HG03064 (cell line): ENCODE results near the gene TDP1.
A peak's percentile ranks its signal among the peaks of the same experiment; 100 is the strongest.

Source experiments
- ATAC-seq: cut with Tn5 transposase; IDR thresholded peaks from one replicate; pipeline ENCODE4 v1.9.1; 2021; ENCODE audit warnings: low read depth; ENCODE audit not compliant: unreplicated experiment

Gene TDP1

DNA sequence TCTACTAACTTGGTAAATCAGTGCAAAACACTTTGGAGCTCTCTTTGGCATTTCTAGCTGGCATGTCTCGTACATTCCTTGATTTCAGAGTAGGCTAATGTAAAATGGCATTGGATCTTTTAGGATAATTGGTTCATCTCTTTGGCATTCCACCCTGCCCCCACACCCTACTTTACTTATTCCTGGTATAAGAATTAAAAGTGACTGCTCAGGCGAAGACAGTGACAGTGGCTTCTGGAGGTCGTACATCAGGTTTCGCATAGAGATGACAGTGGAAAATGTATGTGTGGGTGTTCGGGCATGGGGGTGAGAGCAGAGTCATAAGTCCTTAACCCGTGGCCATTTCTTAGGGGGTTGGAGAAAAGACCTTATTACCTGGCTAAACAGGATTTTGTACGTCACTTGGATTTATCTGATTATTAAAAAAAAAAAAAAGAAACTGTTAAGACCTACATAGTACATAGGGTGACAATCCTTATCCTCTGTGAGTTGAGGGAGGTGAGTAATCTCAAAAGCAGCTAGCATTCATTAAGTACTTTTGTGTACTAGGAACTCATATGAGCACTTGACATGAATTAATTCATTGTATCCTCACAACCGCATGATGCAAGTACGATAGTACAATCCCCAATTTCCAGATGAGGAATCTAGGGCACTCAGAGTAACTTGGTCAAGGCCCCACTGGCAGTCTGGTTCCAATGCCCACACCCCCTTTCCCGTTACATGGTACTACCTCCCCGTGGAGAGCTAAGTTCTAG is 83.7 kb downstream of the TDP1 start:
- no peak for ATAC-seq

- ATAC-seq: no peak
These were observed 84.7 kb downstream of the TDP1 start for GRCh38 chr14:90040411-90040810.

GRCh38 chr14:90042496-90043252 is 86.9 kb downstream of the TDP1 start:
- no peak for ATAC-seq

DNA sequence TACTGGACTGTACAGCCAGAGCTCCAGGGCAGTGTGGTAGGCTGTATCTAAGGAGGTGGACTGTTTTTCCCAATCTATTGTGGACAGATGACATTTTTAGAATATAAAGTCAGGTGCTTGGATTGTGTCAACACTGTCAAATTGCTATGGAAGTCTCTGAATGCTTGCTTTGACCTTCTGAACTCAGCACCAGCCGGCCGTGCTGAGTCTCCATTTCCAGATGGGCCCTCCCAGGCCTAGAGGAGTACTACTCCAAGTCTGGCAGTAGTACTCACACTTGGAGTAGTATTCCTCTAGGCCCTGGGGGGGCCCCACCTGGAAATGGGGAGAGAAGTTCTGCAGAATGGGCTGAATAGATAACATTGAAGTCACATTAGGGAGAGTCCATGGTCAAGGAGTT is 89.9 kb downstream of the TDP1 start:
- ATAC-seq: no peak

DNA sequence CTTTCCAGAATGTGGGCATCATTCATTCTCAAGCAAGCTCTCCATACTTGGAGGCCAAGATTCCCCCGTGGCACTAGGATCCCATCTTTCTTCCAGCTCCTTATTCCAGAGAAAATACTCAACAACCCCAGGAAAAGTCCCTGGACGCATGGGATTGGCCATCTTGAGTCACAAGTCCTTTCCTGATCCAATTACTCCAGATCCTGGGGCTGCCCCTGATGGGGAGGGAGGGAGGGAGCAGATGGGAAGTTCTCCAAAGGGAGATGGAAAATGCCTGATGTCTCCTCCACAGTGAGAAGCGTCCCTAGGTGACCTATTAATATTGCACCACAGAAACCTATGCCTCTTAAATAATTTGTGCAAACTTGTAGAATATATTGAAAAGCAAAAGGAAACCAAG is 93.7 kb downstream of the TDP1 start:
- ATAC-seq: no peak

GRCh38 chr14:90050271-90050670 is 94.5 kb downstream of the TDP1 start:
- no peak for ATAC-seq

- no peak for ATAC-seq
These were observed 97.3 kb downstream of the TDP1 start for GRCh38 chr14:90053044-90053443.

GRCh38 chr14:90054803-90055202 is 99.1 kb downstream of the TDP1 start:
- ATAC-seq: no peak

DNA sequence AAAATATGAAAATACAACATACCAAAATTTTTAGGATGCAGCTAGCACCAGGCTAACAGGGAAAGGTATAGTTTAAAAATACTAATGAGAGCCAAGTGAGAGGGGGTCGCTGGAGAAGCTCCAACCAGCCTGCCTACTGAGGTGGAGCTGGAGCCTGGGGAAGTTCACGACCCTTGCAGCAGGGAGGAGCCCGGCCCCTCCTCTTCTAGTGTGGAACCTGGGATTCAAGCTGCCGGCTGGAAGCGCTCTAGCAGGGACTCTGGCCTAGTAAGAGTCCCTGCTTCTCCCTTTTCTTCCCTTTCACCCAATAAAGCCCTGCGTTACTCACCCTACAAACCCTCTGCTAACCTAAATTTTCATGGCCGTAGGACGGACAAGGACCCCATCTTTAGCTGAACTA is 101.1 kb downstream of the TDP1 start:
- ATAC-seq: no peak

GRCh38 chr14:90058876-90059458 is 103.2 kb downstream of the TDP1 start:
- no peak for ATAC-seq

DNA sequence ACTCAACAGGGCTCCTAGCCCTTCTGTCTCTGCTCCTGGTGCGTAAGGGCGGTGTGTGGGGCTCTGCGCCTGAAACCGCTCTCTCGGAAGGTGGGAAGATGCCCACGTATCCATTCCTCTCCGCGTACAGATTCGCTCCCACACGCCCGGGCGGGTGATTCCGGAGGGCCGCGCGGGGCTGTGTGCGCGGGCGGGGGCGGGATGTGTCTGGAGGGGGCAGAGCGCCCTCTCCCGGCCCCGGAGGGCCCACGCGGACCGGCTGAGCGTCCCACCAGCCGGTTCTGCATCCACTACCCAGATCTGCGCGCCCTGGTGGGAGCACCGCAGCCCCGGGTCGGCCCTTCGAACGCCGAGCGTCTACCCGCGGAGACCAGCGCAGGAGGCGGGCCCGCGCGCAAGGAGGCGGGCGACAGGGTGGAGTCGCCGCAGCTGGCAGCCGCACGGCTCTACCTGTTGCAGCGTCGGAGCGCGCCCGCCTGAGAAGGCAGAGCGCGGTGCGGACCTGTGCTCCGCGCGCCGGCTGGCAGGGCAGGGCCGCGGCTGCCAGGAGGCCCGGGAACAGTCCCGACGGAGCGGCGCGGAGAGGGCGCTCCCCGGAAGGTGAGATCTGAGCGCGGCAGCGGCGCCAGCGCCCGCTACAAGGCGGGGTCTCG is 104.7 kb downstream of the TDP1 start:
- ATAC-seq: peak; percentile 56

DNA sequence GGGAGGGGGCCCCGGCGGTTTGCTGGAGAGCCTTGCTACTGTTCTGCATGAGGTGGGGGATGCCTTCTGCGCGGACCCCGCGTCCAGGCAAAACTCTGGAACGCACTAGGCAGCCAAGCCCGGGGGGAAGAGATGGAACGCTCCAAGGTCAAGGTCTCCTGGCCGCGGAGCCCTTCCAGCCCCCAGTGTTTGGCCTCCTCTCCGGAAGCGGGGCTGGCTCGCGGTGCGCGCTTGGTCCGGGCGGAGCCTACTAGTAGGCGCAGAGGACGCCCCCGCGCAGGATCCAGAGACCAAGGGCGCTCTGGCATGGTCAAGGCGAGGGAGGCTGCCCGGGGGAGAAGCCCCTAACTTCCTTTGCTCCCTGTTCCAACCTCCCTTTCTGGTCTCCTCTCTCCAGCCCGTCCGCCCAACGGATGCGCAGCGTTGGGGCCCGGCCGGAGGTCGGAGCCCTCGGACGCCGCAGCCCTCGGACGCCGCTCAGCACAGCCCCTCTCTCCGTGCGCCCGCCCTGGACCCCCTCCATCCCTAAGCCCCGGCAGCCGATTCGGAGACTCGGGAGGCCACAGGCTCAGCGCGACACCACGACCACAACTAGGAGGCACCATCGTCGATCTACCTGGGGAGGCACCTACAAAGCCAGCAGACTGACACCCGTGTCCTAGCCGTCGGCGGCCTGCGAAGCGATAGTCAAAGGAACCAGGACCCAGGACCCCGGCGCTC is 105.4 kb downstream of the TDP1 start:
- ATAC-seq: no peak

GRCh38 chr14:90061685-90062126 is 106.0 kb downstream of the TDP1 start, which contains the start of gene KCNK13:
KCNK13 (plus strand) TSS chr14:90061994; CDS start chr14:90062206, 212 bp downstream.
- ATAC-seq: no peak

DNA sequence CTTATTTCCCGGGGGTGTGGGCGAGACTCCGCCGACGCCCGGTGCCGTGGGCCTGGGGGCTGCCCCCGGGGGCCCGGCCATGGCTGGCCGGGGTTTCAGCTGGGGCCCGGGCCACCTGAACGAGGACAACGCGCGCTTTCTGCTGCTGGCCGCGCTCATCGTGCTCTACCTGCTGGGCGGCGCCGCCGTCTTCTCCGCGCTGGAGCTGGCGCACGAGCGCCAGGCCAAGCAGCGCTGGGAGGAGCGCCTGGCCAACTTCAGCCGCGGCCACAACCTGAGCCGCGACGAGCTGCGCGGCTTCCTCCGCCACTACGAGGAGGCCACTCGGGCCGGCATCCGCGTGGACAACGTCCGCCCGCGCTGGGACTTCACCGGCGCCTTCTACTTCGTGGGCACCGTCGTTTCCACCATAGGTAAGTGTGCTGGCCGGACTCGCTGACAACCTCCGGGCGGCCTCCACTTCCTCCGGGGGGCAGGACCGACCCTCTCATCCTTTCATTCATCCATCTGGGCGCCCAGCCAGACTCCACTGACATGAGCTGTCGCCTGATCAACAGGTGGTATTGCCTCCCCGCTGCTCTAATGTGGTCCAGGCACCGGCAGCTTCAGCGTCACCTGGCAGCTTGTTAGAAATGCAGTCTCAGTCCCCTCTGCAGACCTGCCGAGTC is 106.5 kb downstream of the TDP1 start:
- no peak for ATAC-seq

- ATAC-seq: no peak
These were observed 107.3 kb downstream of the TDP1 start for GRCh38 chr14:90062822-90063539.

DNA sequence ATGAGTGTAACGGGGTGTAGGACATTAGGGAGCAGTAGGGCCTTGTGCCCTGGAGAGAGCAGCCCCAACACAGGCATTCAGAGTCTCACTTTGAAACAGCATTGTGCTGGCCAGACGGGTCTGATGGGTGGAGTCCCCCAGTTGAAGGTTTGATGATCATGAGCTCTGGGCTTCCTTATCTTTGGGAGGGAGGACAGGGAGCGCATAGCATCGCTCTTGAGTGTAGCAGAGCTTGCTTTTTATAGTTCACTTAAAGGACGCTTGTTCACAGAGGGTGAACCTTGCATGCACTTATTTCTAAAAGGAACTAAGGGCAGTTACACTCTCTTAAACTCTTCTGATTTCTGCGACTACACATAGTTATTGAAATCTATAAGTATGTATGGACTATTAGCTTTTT is 116.6 kb downstream of the TDP1 start:
- ATAC-seq: no peak

DNA sequence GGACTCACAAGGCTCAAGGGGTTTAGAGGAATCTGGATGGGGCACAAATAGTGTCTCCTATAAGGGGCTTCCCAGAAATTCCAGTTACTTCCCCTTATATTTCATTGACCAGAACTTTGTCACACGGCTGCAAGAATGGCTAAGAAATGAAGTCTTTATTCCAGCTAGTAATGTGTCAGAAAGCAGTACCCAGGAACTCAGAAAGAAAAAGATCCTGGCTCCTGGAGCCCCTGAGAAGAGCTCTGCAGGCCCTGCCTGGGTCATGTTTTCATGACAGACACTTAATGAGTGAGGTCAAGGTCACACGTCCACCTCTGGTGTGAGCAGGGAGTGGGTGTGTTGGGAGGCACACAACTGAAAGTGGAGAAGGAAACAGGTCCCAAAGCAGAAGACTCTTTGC is 123.8 kb downstream of the TDP1 start:
- ATAC-seq: no peak

DNA sequence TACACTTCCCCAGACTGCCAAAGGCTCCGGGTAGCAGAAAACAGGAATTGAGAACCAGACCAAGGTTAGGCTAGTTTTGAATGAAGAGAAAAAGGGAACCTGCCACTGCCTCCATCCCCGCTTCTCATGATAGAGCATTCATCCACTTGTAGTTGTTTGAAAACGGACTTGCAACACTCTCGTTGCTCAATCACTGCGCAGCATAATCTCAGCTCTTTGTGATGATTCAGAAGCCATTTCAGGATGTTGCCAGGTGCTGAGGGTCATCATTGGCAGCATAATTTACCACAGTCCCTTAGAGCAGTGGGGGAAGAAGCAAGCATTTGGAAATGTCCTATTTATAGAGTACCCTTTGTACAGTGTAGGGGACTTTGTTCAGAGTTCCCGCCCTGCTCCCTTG is 131.7 kb downstream of the TDP1 start:
- ATAC-seq: no peak

- ATAC-seq: no peak
These were observed 132.4 kb downstream of the TDP1 start for GRCh38 chr14:90088176-90088575.
